Type B pancreatic cell (in vitro differentiated cells): ENCODE measurements around the gene PTPRM. TPM values are rescaled to one million over a fixed set of nuclear protein-coding genes. Genes with fewer than 3 reads are reported as not detected.

Experiments
- DNase-seq: peaks from one replicate; pipeline ENCODE4 v3.0.0; 2021; ENCODE audit warnings: mixed read lengths; ENCODE audit not compliant: unreplicated experiment; ENCODE audit errors: extremely low spot score
- H3K27ac Mint-ChIP-seq: 2 replicates; pipeline ENCODE4 v1.8.0; 2021; ENCODE audit warnings: mild to moderate bottlenecking, mixed read lengths
- H3K27me3 Mint-ChIP-seq: 2 replicates; pipeline ENCODE4 v1.8.0; 2021; ENCODE audit warnings: mixed read lengths
- H3K36me3 Mint-ChIP-seq: 2 replicates; pipeline ENCODE4 v1.8.0; 2021; ENCODE audit warnings: mixed read lengths
- H3K4me1 Mint-ChIP-seq: one replicate; pipeline ENCODE4 v1.8.0; 2021; ENCODE audit warnings: mixed read lengths; ENCODE audit not compliant: unreplicated experiment
- H3K4me3 Mint-ChIP-seq: 2 replicates; pipeline ENCODE4 v1.8.0; 2021; ENCODE audit warnings: mild to moderate bottlenecking, mixed read lengths
- H3K9me3 Mint-ChIP-seq: 2 replicates; pipeline ENCODE4 v1.8.0; 2021; ENCODE audit warnings: mixed read lengths
- total RNA-seq: library from RNA; stranded (reverse); gene quantifications from 2 replicates; pipeline ENCODE4 v1.2.1, GENCODE V29; 2021; ENCODE audit warnings: low replicate concordance
- TF ChIP-seq, protein P1 (sequence below): fragments of 200-600 bp; sonication (generic); conservative IDR thresholded peaks from 2 replicates; pipeline ENCODE4 v1.5.0; 2021; ENCODE audit warnings: antibody characterized with exemption, mild to moderate bottlenecking

Gene PTPRM
- total RNA-seq, 1 donor from 2014 or later = 18.6 TPM

GRCh38 chr18:8020132-8020846 lies 453.2 kb downstream of the PTPRM start:
- Mint-ChIP-seq H3K9me3 (no peaks in the 10 kb centered on the region), H3K4me3 (no peak overlapping the region), H3K36me3 (no peaks in the 10 kb centered on the region), H3K27me3 (no peaks in the 10 kb centered on the region), H3K4me1 (peaks cover 14% of the 10 kb centered on the region), H3K27ac (no peak overlapping the region)
- DNase-seq = no peak
- TF ChIP-seq, protein P1, sequence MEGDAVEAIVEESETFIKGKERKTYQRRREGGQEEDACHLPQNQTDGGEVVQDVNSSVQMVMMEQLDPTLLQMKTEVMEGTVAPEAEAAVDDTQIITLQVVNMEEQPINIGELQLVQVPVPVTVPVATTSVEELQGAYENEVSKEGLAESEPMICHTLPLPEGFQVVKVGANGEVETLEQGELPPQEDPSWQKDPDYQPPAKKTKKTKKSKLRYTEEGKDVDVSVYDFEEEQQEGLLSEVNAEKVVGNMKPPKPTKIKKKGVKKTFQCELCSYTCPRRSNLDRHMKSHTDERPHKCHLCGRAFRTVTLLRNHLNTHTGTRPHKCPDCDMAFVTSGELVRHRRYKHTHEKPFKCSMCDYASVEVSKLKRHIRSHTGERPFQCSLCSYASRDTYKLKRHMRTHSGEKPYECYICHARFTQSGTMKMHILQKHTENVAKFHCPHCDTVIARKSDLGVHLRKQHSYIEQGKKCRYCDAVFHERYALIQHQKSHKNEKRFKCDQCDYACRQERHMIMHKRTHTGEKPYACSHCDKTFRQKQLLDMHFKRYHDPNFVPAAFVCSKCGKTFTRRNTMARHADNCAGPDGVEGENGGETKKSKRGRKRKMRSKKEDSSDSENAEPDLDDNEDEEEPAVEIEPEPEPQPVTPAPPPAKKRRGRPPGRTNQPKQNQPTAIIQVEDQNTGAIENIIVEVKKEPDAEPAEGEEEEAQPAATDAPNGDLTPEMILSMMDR = no peak

GRCh38 chr18:8029061-8029460 lies 461.9 kb downstream of the PTPRM start:
- peak overlapping the region; percentile 89 for H3K27ac Mint-ChIP-seq
- peaks cover 7% of the 10 kb centered on the region for H3K9me3 Mint-ChIP-seq
- TF ChIP-seq, protein P1 = no peak
- peaks cover 4% of the 10 kb centered on the region for H3K36me3 Mint-ChIP-seq
- H3K4me3 Mint-ChIP-seq = no peak overlapping the region
- DNase-seq = no peak
- H3K4me1 Mint-ChIP-seq = no peaks in the 10 kb centered on the region
- no peaks in the 10 kb centered on the region for H3K27me3 Mint-ChIP-seq

- Mint-ChIP-seq H3K27me3 (no peaks in the 10 kb centered on the region), H3K36me3 (peaks cover 4% of the 10 kb centered on the region), H3K9me3 (peaks cover 7% of the 10 kb centered on the region), H3K27ac (peak overlapping the region; percentile 89), H3K4me3 (peak overlapping the region; percentile 50), H3K4me1 (no peaks in the 10 kb centered on the region)
- DNase-seq = no peak
- TF ChIP-seq, protein P1 = no peak
These were observed 462.6 kb downstream of the PTPRM start for GRCh38 chr18:8029731-8030130.

DNA sequence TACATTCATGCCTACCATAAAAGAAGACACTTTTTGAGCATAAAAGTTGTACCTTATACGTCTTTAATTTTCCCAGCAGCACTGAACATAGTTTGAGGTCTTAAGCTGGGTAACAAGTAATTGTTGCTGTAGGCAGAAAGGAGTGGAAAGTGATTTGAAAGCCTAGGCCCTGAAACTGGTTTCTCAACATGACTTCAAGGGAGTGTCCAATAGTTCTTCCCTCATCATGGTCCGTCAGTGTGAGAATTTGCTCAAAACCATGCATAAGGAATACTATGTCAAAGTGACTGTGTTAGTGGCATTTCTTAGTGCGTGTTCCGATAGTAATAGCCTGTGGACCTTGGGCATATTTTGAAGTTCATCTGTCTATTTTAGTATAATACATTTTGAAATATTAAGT lies 463.1 kb downstream of the PTPRM start:
- Mint-ChIP-seq H3K27me3 (no peaks in the 10 kb centered on the region), H3K4me1 (no peaks in the 10 kb centered on the region), H3K27ac (peak overlapping the region; percentile 89), H3K9me3 (peaks cover 7% of the 10 kb centered on the region), H3K36me3 (peaks cover 4% of the 10 kb centered on the region), H3K4me3 (peak overlapping the region; percentile 50)
- TF ChIP-seq, protein P1 = no peak
- DNase-seq = no peak

- TF ChIP-seq, protein P1 = no peak
- H3K27ac Mint-ChIP-seq = peak overlapping the region; percentile 26
- no peak for DNase-seq
- H3K9me3 Mint-ChIP-seq = peaks cover 7% of the 10 kb centered on the region
- no peaks in the 10 kb centered on the region for H3K27me3 Mint-ChIP-seq
- peaks cover 4% of the 10 kb centered on the region for H3K36me3 Mint-ChIP-seq
- H3K4me3 Mint-ChIP-seq = no peak overlapping the region
- H3K4me1 Mint-ChIP-seq = no peaks in the 10 kb centered on the region
These were observed 464.4 kb downstream of the PTPRM start for GRCh38 chr18:8031496-8031895.
